HepG2 (cell line): ENCODE measurements around the gene VPS13C. TPM values are rescaled to one million over a fixed set of nuclear protein-coding genes. Genes with fewer than 3 reads are reported as not detected.
A peak's percentile ranks its signal among the peaks of the same experiment; 100 is the strongest.

Experiments
- DNMT1 ChIP-seq: sonication (generic); formaldehyde crosslinking; IDR thresholded peaks from 2 replicates; pipeline ENCODE4 v1.5.1; 2020; ENCODE audit warnings: mild to moderate bottlenecking, missing genetic modification reagents
- FOSL2 ChIP-seq: sonication (generic); formaldehyde crosslinking; IDR thresholded peaks from 2 replicates; pipeline ENCODE4 v1.4.0; 2020; ENCODE audit warnings: missing genetic modification reagents
- GABPA ChIP-seq, 2 experiments: IDR thresholded peaks; 2 replicates each; pipeline ENCODE4 v1.6.1; 2011 to 2016; ENCODE audit warnings: low read depth in 2 of 2, low read length in 1 of 2, missing biosample characterization in 1 of 2, missing genetic modification characterization in 1 of 2
- HOXD1 ChIP-seq: sonication (generic); formaldehyde crosslinking; IDR thresholded peaks from 2 replicates; pipeline ENCODE4 v1.5.0; 2020; ENCODE audit warnings: missing genetic modification reagents
- JUNB ChIP-seq: sonication (generic); formaldehyde crosslinking; IDR thresholded peaks from 2 replicates; pipeline ENCODE4 v1.8.0; 2022; ENCODE audit warnings: missing genetic modification reagents, mild to moderate bottlenecking, borderline replicate concordance
- POLR2AphosphoS2 ChIP-seq: IDR thresholded peaks from 2 replicates; pipeline ENCODE4 v1.6.1; 2011; ENCODE audit warnings: low read depth, low read length, improper control_type of control experiment
- SNRNP70 ChIP-seq: fragments of 200-400 bp; formaldehyde crosslinking; IDR thresholded peaks from 2 replicates; pipeline ENCODE4 v1.6.1; 2017; ENCODE audit warnings: mild to moderate bottlenecking, low read depth, low read length, moderate library complexity
- TAF1 ChIP-seq: sonication (generic); formaldehyde crosslinking; IDR thresholded peaks from 2 replicates; pipeline ENCODE4 v1.4.0; 2020; ENCODE audit warnings: missing genetic modification reagents
- TEAD2 ChIP-seq: sonication (generic); formaldehyde crosslinking; IDR thresholded peaks from 2 replicates; pipeline ENCODE4 v1.9.0; 2021; ENCODE audit warnings: missing genetic modification reagents
- ZBTB10 ChIP-seq: sonication (generic); formaldehyde crosslinking; IDR thresholded peaks from 2 replicates; pipeline ENCODE4 v1.4.0; 2020; ENCODE audit warnings: missing genetic modification reagents, borderline replicate concordance
- ZNF253 ChIP-seq: sonication (generic); formaldehyde crosslinking; IDR thresholded peaks from 2 replicates; pipeline ENCODE4 v1.8.0; 2022; ENCODE audit warnings: mild to moderate bottlenecking, missing genetic modification reagents, borderline replicate concordance
- ZNF367 ChIP-seq: sonication (generic); formaldehyde crosslinking; IDR thresholded peaks from 2 replicates; pipeline ENCODE4 v1.4.0; 2020; ENCODE audit warnings: missing genetic modification reagents, borderline replicate concordance
- ZNF441 ChIP-seq: sonication (generic); formaldehyde crosslinking; IDR thresholded peaks from 2 replicates; pipeline ENCODE4 v1.7.0; 2021; ENCODE audit warnings: missing genetic modification reagents, borderline replicate concordance
- ZNF570 ChIP-seq: sonication (generic); formaldehyde crosslinking; IDR thresholded peaks from 2 replicates; pipeline ENCODE4 v1.4.0; 2020; ENCODE audit warnings: mild to moderate bottlenecking, missing genetic modification reagents, borderline replicate concordance
- polyA plus RNA-seq, 8 experiments: library from polyadenylated mRNA; depleted of rRNA in 3 of 8; stranded (reverse) in 7 of 8; unstranded in 1 of 8; fragments of >200 nt; fragmentation: Illumina TruSeq in 4 of 8; extraction: Trizol in 4 of 8; gene quantifications; 2 replicates each; pipeline versions ENCODE4 v1.2.1 to v1.2.3, GENCODE V29; 2011 to 2016; ENCODE audit warnings: low read depth in 4 of 8, missing spikeins in 1 of 8, mixed read lengths in 1 of 8; ENCODE audit not compliant: insufficient read depth in 1 of 8
- total RNA-seq, 5 experiments: library from RNA; depleted of rRNA; stranded (reverse); fragments of >200 nt; fragmentation: Illumina TruSeq; extraction: Trizol; gene quantifications; 2 replicates each; pipeline ENCODE4 v1.2.3, GENCODE V29; 2016; ENCODE audit warnings: low read depth in 1 of 5
- TF ChIP-seq, protein P1 (sequence below): sonication (generic); formaldehyde crosslinking; IDR thresholded peaks from 2 replicates; pipeline ENCODE4 v1.5.1; 2020; ENCODE audit warnings: mild to moderate bottlenecking, missing genetic modification reagents, borderline replicate concordance
- TF ChIP-seq, protein P2 (sequence below): sonication (generic); formaldehyde crosslinking; IDR thresholded peaks from 2 replicates; pipeline ENCODE4 v1.4.0; 2020; ENCODE audit warnings: missing genetic modification reagents, mild to moderate bottlenecking, borderline replicate concordance
- TF ChIP-seq, protein P3 (sequence below): sonication (generic); formaldehyde crosslinking; IDR thresholded peaks from 2 replicates; pipeline ENCODE4 v1.4.0; 2020; ENCODE audit warnings: mild to moderate bottlenecking, missing genetic modification reagents

Gene VPS13C
- total and polyA plus RNA-seq, 2 of the 13 experiments (the other 11 are each of a cell fraction or from before 2014, with no cell fraction given): 10.9 to 26.8 TPM

DNA sequence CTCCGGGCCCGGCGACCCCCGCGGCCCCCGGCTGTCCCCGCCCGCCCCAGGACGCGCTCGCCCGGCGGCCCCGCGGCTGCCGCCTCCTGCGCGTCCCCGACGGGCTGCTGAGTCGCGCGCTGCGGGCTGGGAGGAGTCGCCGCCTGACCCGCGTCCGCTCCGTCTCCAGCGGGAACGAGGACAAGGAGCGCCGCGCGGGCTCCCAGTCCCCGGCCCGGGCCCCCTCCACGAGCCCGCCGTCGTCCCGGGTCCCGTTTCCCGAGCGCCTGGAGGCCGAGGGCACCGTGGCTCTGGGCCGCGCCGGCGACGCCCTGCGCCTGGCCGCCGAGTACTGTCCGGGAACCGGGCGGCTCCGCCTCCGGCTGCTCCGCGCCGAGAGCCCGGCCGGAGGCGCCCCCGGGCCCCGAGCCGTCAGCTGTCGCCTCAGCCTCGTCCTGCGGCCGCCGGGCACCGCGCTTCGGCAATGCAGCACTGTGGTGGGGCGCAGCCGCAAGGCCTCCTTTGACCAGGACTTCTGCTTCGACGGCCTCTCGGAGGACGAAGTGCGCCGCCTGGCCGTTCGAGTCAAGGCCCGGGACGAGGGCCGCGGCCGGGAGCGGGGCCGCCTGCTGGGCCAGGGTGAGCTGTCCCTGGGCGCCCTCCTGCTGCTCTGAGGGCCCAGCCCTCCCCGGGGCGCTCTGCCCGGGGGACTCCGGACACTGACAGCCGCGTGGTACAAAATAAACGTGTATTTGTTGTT is 8.0 kb upstream of the VPS13C start (continued):
- TF ChIP-seq, protein P1, sequence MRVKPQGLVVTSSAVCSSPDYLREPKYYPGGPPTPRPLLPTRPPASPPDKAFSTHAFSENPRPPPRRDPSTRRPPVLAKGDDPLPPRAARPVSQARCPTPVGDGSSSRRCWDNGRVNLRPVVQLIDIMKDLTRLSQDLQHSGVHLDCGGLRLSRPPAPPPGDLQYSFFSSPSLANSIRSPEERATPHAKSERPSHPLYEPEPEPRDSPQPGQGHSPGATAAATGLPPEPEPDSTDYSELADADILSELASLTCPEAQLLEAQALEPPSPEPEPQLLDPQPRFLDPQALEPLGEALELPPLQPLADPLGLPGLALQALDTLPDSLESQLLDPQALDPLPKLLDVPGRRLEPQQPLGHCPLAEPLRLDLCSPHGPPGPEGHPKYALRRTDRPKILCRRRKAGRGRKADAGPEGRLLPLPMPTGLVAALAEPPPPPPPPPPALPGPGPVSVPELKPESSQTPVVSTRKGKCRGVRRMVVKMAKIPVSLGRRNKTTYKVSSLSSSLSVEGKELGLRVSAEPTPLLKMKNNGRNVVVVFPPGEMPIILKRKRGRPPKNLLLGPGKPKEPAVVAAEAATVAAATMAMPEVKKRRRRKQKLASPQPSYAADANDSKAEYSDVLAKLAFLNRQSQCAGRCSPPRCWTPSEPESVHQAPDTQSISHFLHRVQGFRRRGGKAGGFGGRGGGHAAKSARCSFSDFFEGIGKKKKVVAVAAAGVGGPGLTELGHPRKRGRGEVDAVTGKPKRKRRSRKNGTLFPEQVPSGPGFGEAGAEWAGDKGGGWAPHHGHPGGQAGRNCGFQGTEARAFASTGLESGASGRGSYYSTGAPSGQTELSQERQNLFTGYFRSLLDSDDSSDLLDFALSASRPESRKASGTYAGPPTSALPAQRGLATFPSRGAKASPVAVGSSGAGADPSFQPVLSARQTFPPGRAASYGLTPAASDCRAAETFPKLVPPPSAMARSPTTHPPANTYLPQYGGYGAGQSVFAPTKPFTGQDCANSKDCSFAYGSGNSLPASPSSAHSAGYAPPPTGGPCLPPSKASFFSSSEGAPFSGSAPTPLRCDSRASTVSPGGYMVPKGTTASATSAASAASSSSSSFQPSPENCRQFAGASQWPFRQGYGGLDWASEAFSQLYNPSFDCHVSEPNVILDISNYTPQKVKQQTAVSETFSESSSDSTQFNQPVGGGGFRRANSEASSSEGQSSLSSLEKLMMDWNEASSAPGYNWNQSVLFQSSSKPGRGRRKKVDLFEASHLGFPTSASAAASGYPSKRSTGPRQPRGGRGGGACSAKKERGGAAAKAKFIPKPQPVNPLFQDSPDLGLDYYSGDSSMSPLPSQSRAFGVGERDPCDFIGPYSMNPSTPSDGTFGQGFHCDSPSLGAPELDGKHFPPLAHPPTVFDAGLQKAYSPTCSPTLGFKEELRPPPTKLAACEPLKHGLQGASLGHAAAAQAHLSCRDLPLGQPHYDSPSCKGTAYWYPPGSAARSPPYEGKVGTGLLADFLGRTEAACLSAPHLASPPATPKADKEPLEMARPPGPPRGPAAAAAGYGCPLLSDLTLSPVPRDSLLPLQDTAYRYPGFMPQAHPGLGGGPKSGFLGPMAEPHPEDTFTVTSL (CRISPR knock-in tag): no peak
- TF ChIP-seq TAF1 (CRISPR knock-in tag) (no peak), ZBTB10 (CRISPR knock-in tag) (no peak), ZNF367 (CRISPR knock-in tag) (no peak), SNRNP70 (no peak), JUNB (CRISPR knock-in tag) (no peak), DNMT1 (CRISPR knock-in tag) (no peak), GABPA (IDR thresholded peaks at IDR 0.05; ENCODE audit: low read depth, low read length) (no peak), GABPA (CRISPR knock-in tag; IDR thresholded peaks at IDR 0.05; ENCODE audit: low read depth) (no peak), ZNF253 (CRISPR knock-in tag) (no peak), ZNF441 (CRISPR knock-in tag) (no peak), FOSL2 (CRISPR knock-in tag) (no peak), TEAD2 (CRISPR knock-in tag) (no peak), POLR2AphosphoS2 (no peak), HOXD1 (CRISPR knock-in tag) (no peak), ZNF570 (CRISPR knock-in tag) (no peak)
- TF ChIP-seq, protein P2, sequence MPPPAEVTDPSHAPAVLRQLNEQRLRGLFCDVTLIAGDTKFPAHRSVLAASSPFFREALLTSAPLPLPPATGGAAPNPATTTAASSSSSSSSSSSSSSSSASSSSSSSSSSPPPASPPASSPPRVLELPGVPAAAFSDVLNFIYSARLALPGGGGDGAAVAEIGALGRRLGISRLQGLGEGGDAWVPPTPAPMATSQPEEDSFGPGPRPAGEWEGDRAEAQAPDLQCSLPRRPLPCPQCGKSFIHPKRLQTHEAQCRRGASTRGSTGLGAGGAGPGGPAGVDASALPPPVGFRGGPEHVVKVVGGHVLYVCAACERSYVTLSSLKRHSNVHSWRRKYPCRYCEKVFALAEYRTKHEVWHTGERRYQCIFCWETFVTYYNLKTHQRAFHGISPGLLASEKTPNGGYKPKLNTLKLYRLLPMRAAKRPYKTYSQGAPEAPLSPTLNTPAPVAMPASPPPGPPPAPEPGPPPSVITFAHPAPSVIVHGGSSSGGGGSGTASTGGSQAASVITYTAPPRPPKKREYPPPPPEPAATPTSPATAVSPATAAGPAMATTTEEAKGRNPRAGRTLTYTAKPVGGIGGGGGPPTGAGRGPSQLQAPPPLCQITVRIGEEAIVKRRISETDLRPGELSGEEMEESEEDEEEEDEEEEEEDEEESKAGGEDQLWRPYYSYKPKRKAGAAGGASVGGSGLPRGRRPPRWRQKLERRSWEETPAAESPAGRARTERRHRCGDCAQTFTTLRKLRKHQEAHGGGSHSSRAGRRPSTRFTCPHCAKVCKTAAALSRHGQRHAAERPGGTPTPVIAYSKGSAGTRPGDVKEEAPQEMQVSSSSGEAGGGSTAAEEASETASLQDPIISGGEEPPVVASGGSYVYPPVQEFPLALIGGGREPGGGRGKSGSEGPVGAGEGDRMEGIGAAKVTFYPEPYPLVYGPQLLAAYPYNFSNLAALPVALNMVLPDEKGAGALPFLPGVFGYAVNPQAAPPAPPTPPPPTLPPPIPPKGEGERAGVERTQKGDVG (CRISPR knock-in tag): no peak
- TF ChIP-seq, protein P3, sequence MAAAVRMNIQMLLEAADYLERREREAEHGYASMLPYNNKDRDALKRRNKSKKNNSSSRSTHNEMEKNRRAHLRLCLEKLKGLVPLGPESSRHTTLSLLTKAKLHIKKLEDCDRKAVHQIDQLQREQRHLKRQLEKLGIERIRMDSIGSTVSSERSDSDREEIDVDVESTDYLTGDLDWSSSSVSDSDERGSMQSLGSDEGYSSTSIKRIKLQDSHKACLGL (CRISPR knock-in tag): peak; percentile 58; the same call in 1 of the 2 replicates
